ENCODE measurements around the gene CPVL. TPM values are rescaled to one million over a fixed set of nuclear protein-coding genes. Genes with fewer than 3 reads are reported as not detected.

Gene CPVL
- total RNA-seq, 1 donor: 0.36 TPM

- H2AFZ ChIP-seq (ENCODE audit: low read length): no peak overlapping the region
- H3K9me3 ChIP-seq (ENCODE audit: low read depth, low read length): no peaks in the 10 kb centered on the region
- no peak overlapping the region for H3K4me2 ChIP-seq (ENCODE audit: insufficient read depth, low read length)
- no peak overlapping the region for H3K4me3 ChIP-seq (ENCODE audit: insufficient read depth, low read length)
- H3K4me1 ChIP-seq (ENCODE audit: insufficient read depth, low read length): no peaks in the 10 kb centered on the region
- H4K20me1 ChIP-seq (ENCODE audit: insufficient read depth, low read length): no peaks in the 10 kb centered on the region
- DNase-seq (ENCODE audit: insufficient read length, low spot score, missing footprints): no peak
- TF ChIP-seq CTCF (IDR thresholded peaks at IDR 0.05; ENCODE audit: extremely low read depth, low read depth, low read length): no peak
- H3K79me2 ChIP-seq (ENCODE audit: insufficient read depth, low read length): no peaks in the 10 kb centered on the region
- no peak overlapping the region for H3K27ac ChIP-seq (ENCODE audit: low read depth, low read length)
- H3K36me3 ChIP-seq (ENCODE audit: insufficient read depth, low read length): no peaks in the 10 kb centered on the region
- H3K27me3 ChIP-seq (ENCODE audit: insufficient read depth, low read length): peaks cover 20% of the 10 kb centered on the region
These were observed 39.3 kb downstream of the CPVL start for GRCh38 chr7:29107056-29107455.

- Histone ChIP-seq H4K20me1 (ENCODE audit: insufficient read depth, low read length) (no peaks in the 10 kb centered on the region), H3K4me3 (ENCODE audit: insufficient read depth, low read length) (no peak overlapping the region), H3K36me3 (ENCODE audit: insufficient read depth, low read length) (no peaks in the 10 kb centered on the region), H3K27me3 (ENCODE audit: insufficient read depth, low read length) (peaks cover 20% of the 10 kb centered on the region), H3K4me2 (ENCODE audit: insufficient read depth, low read length) (no peak overlapping the region), H2AFZ (ENCODE audit: low read length) (no peak overlapping the region), H3K9me3 (ENCODE audit: low read depth, low read length) (no peaks in the 10 kb centered on the region), H3K4me1 (ENCODE audit: insufficient read depth, low read length) (no peaks in the 10 kb centered on the region), H3K79me2 (ENCODE audit: insufficient read depth, low read length) (no peaks in the 10 kb centered on the region), H3K27ac (ENCODE audit: low read depth, low read length) (no peak overlapping the region)
- no peak for TF ChIP-seq CTCF (IDR thresholded peaks at IDR 0.05; ENCODE audit: extremely low read depth, low read depth, low read length)
- no peak for DNase-seq (ENCODE audit: insufficient read length, low spot score, missing footprints)
These were observed 39.7 kb downstream of the CPVL start for GRCh38 chr7:29106669-29106988.

GRCh38 chr7:29105752-29106668 lies 40.3 kb downstream of the CPVL start:
- Histone ChIP-seq H3K27me3 (ENCODE audit: insufficient read depth, low read length) (peaks cover 20% of the 10 kb centered on the region), H3K27ac (ENCODE audit: low read depth, low read length) (no peak overlapping the region), H2AFZ (ENCODE audit: low read length) (no peak overlapping the region), H4K20me1 (ENCODE audit: insufficient read depth, low read length) (no peaks in the 10 kb centered on the region), H3K4me1 (ENCODE audit: insufficient read depth, low read length) (no peaks in the 10 kb centered on the region), H3K4me2 (ENCODE audit: insufficient read depth, low read length) (no peak overlapping the region), H3K9me3 (ENCODE audit: low read depth, low read length) (no peaks in the 10 kb centered on the region), H3K4me3 (ENCODE audit: insufficient read depth, low read length) (no peak overlapping the region), H3K79me2 (ENCODE audit: insufficient read depth, low read length) (no peaks in the 10 kb centered on the region), H3K36me3 (ENCODE audit: insufficient read depth, low read length) (no peaks in the 10 kb centered on the region)
- TF ChIP-seq CTCF (IDR thresholded peaks at IDR 0.05; ENCODE audit: extremely low read depth, low read depth, low read length): peak; percentile 80
- peak; percentile 65 for DNase-seq (ENCODE audit: insufficient read length, low spot score, missing footprints)

- DNase-seq (ENCODE audit: insufficient read length, low spot score, missing footprints): no peak
- H3K36me3 ChIP-seq (ENCODE audit: insufficient read depth, low read length): no peaks in the 10 kb centered on the region
- H3K27me3 ChIP-seq (ENCODE audit: insufficient read depth, low read length): peaks cover 14% of the 10 kb centered on the region
- TF ChIP-seq CTCF (IDR thresholded peaks at IDR 0.05; ENCODE audit: extremely low read depth, low read depth, low read length): no peak
- H3K79me2 ChIP-seq (ENCODE audit: insufficient read depth, low read length): no peaks in the 10 kb centered on the region
- H3K4me1 ChIP-seq (ENCODE audit: insufficient read depth, low read length): no peaks in the 10 kb centered on the region
- H3K4me2 ChIP-seq (ENCODE audit: insufficient read depth, low read length): no peak overlapping the region
- H3K27ac ChIP-seq (ENCODE audit: low read depth, low read length): no peak overlapping the region
- H3K4me3 ChIP-seq (ENCODE audit: insufficient read depth, low read length): no peak overlapping the region
- H3K9me3 ChIP-seq (ENCODE audit: low read depth, low read length): no peaks in the 10 kb centered on the region
- no peak overlapping the region for H2AFZ ChIP-seq (ENCODE audit: low read length)
- no peaks in the 10 kb centered on the region for H4K20me1 ChIP-seq (ENCODE audit: insufficient read depth, low read length)
These were observed 41.1 kb downstream of the CPVL start for GRCh38 chr7:29105191-29105590.

All from osteoblast (primary cell).